Measurements from ENCODE around the gene THSD7B. TPM values are rescaled to one million over a fixed set of nuclear protein-coding genes. Genes with fewer than 3 reads are reported as not detected.

Gene THSD7B
- total and polyA plus RNA-seq, 2 of the 13 experiments (the other 11 are each of a cell fraction or from before 2014, with no cell fraction given) = 0.02 TPM; not detected in 1

DNA sequence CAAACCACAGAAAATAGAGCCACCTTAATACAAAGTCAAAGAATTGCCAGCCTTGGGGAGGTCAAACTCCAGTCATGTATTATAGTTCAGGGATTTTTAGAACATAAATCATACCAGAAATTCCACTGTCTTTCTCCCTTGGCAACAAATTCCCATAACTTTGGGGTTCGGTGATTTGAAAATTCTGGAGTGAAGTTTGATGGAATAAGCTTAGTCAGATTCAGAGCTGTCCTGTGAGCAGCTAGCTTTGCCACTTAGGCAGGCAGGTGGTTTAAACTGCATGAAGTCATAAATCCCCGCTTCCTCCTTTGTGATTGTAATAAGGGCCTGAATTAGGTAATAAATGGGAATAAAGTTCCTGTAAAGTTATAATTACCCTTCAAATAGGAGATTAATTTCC, 741.9 kb downstream of the THSD7B start:
- FAIRE-seq = no peak
- no peak for ATAC-seq
- in situ Hi-C loops (cut with HindIII; ENCODE audit: extremely low pct_ligation_motif_present, low pct_unique_long_range_greater_than_20kb) (no loop called here), intact Hi-C loops (cut with micrococcal nuclease; ENCODE audit: unreplicated experiment) (no loop called here)
- no peaks in the 10 kb centered on the region for H3K4me1 ChIP-seq (ENCODE audit: insufficient read depth, low read length)
- no peak for DNase-seq (ENCODE audit: low spot score)
- BruUV-seq (replicated peaks) = no TSS peak
- H3K4me2 ChIP-seq (ENCODE audit: low read depth, low read length) = no peak overlapping the region
- ChIA-PET POLR2A (no interaction called here), CTCF (ENCODE audit: low intra/inter-chr PET ratio, low total read pairs) (no interaction called here)
- H2AFZ ChIP-seq (ENCODE audit: low read length) = no peak overlapping the region
- no peaks in the 10 kb centered on the region for H3K79me2 ChIP-seq (ENCODE audit: insufficient read depth, low read length)
- no peaks in the 10 kb centered on the region for H3K27me3 ChIP-seq (ENCODE audit: control insufficient read depth in 1 of 2, insufficient read depth in 2 of 2, low read length in 2 of 2)
- no peaks in the 10 kb centered on the region for H4K20me1 ChIP-seq (ENCODE audit: insufficient read depth, low read length)
- no peak overlapping the region for H3K4me3 ChIP-seq (replicated peaks in 1 of 3; ENCODE audit: insufficient read depth in 1 of 3, low read depth in 2 of 3, low read length in 3 of 3)
- no peaks in the 10 kb centered on the region for H3K36me3 ChIP-seq (replicated peaks in 1 of 2; ENCODE audit: control insufficient read depth in 1 of 2, insufficient read depth in 2 of 2, low read length in 2 of 2)
- H3K27ac ChIP-seq (ENCODE audit: extremely low read length, insufficient read depth, low read length) = no peak overlapping the region
- no peaks in the 10 kb centered on the region for H3K9me3 ChIP-seq (ENCODE audit: low read length)
- H3K9ac ChIP-seq (ENCODE audit: insufficient read depth, low read depth, low read length) = no peak overlapping the region
- TF ChIP-seq SNAI1 (CRISPR knock-in tag; IDR thresholded peaks at IDR 0.05; ENCODE audit: borderline replicate concordance) (no peak), SOX13 (IDR thresholded peaks at IDR 0.05) (no peak), SOX13 (CRISPR knock-in tag; conservative IDR thresholded peaks at IDR 0.05 in 1 of 2, IDR thresholded peaks at IDR 0.05 in 1 of 2) (no peak)
- WGBS (ENCODE audit: low lambda C conversion rate) = 42% methylated on average over 2 of the region's 2 CpGs

DNA sequence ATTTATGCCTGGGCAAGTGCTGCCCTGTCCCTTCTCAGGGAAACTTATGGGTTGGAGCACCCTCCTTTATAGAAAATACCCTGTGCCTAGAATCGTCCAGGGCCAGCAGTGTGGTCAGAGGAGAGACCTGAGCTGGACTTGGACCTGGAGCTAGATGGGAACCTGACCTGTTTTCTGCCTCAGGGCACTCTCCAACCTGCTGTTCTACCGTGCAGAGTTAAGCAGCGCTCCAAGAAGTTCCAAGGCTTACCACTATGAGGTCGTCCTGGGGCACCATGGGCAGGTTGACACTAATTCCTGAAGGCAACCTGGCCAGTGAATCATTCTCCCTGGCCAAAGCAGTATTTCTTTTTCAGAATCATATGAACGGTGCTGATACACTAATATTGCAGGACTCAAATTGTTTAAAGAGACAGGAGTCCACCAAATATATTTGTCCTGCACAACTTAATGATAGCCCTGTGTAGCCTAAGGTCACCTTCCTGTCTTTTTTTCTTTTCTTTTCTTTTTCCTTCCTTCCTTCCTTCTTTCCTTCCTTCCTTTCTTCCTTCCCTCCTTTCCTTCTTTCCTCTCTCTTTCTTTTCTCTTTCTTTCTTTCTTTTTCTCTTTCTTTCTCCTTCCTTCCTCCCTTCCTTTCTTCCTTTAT, 743.5 kb downstream of the THSD7B start:
- Histone ChIP-seq H2AFZ (ENCODE audit: low read length) (no peak overlapping the region), H3K9me3 (ENCODE audit: low read length) (no peaks in the 10 kb centered on the region), H3K4me2 (ENCODE audit: low read depth, low read length) (no peak overlapping the region), H3K79me2 (ENCODE audit: insufficient read depth, low read length) (no peaks in the 10 kb centered on the region), H3K4me1 (ENCODE audit: insufficient read depth, low read length) (no peaks in the 10 kb centered on the region), H3K4me3 (replicated peaks in 1 of 3; ENCODE audit: insufficient read depth in 1 of 3, low read depth in 2 of 3, low read length in 3 of 3) (no peak overlapping the region), H4K20me1 (ENCODE audit: insufficient read depth, low read length) (no peaks in the 10 kb centered on the region), H3K36me3 (replicated peaks in 1 of 2; ENCODE audit: control insufficient read depth in 1 of 2, insufficient read depth in 2 of 2, low read length in 2 of 2) (no peaks in the 10 kb centered on the region), H3K9ac (ENCODE audit: insufficient read depth, low read depth, low read length) (no peak overlapping the region), H3K27me3 (ENCODE audit: control insufficient read depth in 1 of 2, insufficient read depth in 2 of 2, low read length in 2 of 2) (no peaks in the 10 kb centered on the region), H3K27ac (ENCODE audit: extremely low read length, insufficient read depth, low read length) (no peak overlapping the region)
- TF ChIP-seq, protein P1, sequence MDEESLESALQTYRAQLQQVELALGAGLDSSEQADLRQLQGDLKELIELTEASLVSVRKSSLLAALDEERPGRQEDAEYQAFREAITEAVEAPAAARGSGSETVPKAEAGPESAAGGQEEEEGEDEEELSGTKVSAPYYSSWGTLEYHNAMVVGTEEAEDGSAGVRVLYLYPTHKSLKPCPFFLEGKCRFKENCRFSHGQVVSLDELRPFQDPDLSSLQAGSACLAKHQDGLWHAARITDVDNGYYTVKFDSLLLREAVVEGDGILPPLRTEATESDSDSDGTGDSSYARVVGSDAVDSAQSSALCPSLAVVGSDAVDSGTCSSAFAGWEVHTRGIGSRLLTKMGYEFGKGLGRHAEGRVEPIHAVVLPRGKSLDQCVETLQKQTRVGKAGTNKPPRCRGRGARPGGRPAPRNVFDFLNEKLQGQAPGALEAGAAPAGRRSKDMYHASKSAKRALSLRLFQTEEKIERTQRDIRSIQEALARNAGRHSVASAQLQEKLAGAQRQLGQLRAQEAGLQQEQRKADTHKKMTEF (CRISPR knock-in tag; IDR thresholded peaks at IDR 0.05) = no peak
- TF ChIP-seq, protein P2, sequence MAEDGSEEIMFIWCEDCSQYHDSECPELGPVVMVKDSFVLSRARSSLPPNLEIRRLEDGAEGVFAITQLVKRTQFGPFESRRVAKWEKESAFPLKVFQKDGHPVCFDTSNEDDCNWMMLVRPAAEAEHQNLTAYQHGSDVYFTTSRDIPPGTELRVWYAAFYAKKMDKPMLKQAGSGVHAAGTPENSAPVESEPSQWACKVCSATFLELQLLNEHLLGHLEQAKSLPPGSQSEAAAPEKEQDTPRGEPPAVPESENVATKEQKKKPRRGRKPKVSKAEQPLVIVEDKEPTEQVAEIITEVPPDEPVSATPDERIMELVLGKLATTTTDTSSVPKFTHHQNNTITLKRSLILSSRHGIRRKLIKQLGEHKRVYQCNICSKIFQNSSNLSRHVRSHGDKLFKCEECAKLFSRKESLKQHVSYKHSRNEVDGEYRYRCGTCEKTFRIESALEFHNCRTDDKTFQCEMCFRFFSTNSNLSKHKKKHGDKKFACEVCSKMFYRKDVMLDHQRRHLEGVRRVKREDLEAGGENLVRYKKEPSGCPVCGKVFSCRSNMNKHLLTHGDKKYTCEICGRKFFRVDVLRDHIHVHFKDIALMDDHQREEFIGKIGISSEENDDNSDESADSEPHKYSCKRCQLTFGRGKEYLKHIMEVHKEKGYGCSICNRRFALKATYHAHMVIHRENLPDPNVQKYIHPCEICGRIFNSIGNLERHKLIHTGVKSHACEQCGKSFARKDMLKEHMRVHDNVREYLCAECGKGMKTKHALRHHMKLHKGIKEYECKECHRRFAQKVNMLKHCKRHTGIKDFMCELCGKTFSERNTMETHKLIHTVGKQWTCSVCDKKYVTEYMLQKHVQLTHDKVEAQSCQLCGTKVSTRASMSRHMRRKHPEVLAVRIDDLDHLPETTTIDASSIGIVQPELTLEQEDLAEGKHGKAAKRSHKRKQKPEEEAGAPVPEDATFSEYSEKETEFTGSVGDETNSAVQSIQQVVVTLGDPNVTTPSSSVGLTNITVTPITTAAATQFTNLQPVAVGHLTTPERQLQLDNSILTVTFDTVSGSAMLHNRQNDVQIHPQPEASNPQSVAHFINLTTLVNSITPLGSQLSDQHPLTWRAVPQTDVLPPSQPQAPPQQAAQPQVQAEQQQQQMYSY (CRISPR knock-in tag; IDR thresholded peaks at IDR 0.05) = peak; percentile 54; the same call in 1 of the 2 replicates
- TF ChIP-seq REPIN1 (CRISPR knock-in tag; IDR thresholded peaks at IDR 0.05; ENCODE audit: borderline replicate concordance, low read depth) = no peak
- 0 out of 2 replicates have a peak, but pooled peaks have one; percentile 21 for TF ChIP-seq FOXA1 (IDR thresholded peaks at IDR 0.05)
- TF ChIP-seq FOXA1 (CRISPR knock-in tag; IDR thresholded peaks at IDR 0.05) = no peak
- BruUV-seq (replicated peaks) = no TSS peak
- POLR2A ChIA-PET = no interaction called here
- CTCF ChIA-PET (ENCODE audit: low intra/inter-chr PET ratio, low total read pairs) = no interaction called here
- intact Hi-C loops (cut with micrococcal nuclease; ENCODE audit: unreplicated experiment) (no loop called here), in situ Hi-C loops (cut with HindIII; ENCODE audit: extremely low pct_ligation_motif_present, low pct_unique_long_range_greater_than_20kb) (no loop called here)
- DNase-seq (ENCODE audit: low spot score) (no peak), ATAC-seq (peak; percentile 87), FAIRE-seq (no peak)
- 17% methylated on average over 4 of the region's 5 CpGs for WGBS (ENCODE audit: low lambda C conversion rate)

Measured in HepG2 (cell line).